OCI-LY7 (cell line): Measurements from ENCODE around the gene PKP1.

Experiments used
- EZH2phosphoT487 ChIP-seq: fragments of 200-600 bp; sonication (generic); IDR thresholded peaks from 2 replicates; pipeline ENCODE4 v1.6.1; 2018; ENCODE audit warnings: low read depth, borderline replicate concordance, mild to moderate bottlenecking, mixed run types, antibody characterized with exemption, low read length, moderate library complexity, mixed read lengths
- TF ChIP-seq, protein P1 (sequence below): fragments of 200-600 bp; sonication (generic); conservative IDR thresholded peaks from 2 replicates; pipeline ENCODE4 v1.5.1; 2014; ENCODE audit warnings: mild to moderate bottlenecking, antibody characterized with exemption, low read length, moderate library complexity, mixed read lengths

DNA sequence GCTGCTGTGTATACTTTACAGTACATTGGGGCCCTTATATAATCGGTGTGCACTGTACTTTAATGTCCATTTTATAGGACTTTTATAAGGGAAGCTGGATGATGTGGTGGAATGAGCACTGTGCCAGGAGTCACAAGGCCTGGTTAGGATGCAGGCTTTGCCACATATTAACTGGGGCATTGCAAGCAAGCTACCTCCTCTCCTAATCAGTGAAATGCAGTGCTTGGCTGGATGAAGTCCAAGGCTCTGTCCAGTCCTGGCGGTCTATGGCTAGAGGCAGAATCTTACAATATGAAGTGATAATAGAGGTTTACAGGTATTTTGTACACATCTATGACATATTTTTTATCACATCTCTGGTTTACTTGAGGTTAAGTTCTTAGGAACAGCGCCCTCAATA is 1.7 kb upstream of the PKP1 start:
- TF ChIP-seq, protein P1, sequence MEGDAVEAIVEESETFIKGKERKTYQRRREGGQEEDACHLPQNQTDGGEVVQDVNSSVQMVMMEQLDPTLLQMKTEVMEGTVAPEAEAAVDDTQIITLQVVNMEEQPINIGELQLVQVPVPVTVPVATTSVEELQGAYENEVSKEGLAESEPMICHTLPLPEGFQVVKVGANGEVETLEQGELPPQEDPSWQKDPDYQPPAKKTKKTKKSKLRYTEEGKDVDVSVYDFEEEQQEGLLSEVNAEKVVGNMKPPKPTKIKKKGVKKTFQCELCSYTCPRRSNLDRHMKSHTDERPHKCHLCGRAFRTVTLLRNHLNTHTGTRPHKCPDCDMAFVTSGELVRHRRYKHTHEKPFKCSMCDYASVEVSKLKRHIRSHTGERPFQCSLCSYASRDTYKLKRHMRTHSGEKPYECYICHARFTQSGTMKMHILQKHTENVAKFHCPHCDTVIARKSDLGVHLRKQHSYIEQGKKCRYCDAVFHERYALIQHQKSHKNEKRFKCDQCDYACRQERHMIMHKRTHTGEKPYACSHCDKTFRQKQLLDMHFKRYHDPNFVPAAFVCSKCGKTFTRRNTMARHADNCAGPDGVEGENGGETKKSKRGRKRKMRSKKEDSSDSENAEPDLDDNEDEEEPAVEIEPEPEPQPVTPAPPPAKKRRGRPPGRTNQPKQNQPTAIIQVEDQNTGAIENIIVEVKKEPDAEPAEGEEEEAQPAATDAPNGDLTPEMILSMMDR, result no peak
- no peak for TF ChIP-seq EZH2phosphoT487
